A549 (cell line): ENCODE results near the gene MAGED2.

Source experiments
- MYC ChIP-seq: IDR thresholded peaks from 2 replicates; pipeline ENCODE4 v1.6.1; 2012; ENCODE audit warnings: mild to moderate bottlenecking, inconsistent platforms, low read length, improper control_type of control experiment, borderline replicate concordance
- POLR2A ChIP-seq: IDR thresholded peaks from 2 replicates; pipeline ENCODE4 v1.6.1; 2012; ENCODE audit warnings: mild to moderate bottlenecking, low read length
- RARB ChIP-seq: fragments of 250-450 bp; sonication (Bioruptor Pico); IDR thresholded peaks from 2 replicates; pipeline ENCODE4 v1.8.0; 2021; ENCODE audit warnings: mild to moderate bottlenecking, moderate library complexity
- ZFP36 ChIP-seq: fragments of 450-650 bp; IDR thresholded peaks from 2 replicates; pipeline ENCODE4 v1.6.1; 2014; ENCODE audit warnings: borderline replicate concordance; ENCODE audit not compliant: partially characterized antibody
- TF ChIP-seq, protein P1 (sequence below): fragments of >200 bp; sonication (Bioruptor Twin); formaldehyde crosslinking; IDR thresholded peaks from 3 replicates; pipeline ENCODE4 v1.5.1; 2016
- TF ChIP-seq, protein P2 (sequence below): fragments of 200-600 bp; sonication (generic); IDR thresholded peaks from 2 replicates; pipeline ENCODE4 v1.6.1; 2016; ENCODE audit warnings: antibody characterized with exemption, mild to moderate bottlenecking, moderate library complexity

DNA sequence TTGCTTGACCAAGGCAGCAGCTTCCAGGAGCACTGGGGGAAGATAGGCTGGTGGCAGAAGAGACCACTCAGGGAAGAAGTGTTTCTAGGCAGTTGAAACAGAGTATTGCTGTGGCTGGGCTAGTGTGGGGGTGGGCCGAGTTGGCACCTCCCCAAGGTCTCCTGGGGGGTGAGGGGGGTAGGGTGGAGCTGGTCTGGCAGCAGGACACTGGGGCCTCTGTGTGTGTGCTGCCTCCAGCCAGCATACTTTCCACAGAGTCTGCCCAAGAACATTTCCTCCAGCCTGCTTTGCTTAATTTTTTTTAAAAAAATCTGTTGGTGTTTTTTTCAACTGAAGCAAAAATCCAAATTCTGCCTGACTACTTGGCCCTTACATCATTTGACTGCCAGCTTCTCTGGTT, 13.5 kb upstream of the MAGED2 start:
- TF ChIP-seq, protein P1, sequence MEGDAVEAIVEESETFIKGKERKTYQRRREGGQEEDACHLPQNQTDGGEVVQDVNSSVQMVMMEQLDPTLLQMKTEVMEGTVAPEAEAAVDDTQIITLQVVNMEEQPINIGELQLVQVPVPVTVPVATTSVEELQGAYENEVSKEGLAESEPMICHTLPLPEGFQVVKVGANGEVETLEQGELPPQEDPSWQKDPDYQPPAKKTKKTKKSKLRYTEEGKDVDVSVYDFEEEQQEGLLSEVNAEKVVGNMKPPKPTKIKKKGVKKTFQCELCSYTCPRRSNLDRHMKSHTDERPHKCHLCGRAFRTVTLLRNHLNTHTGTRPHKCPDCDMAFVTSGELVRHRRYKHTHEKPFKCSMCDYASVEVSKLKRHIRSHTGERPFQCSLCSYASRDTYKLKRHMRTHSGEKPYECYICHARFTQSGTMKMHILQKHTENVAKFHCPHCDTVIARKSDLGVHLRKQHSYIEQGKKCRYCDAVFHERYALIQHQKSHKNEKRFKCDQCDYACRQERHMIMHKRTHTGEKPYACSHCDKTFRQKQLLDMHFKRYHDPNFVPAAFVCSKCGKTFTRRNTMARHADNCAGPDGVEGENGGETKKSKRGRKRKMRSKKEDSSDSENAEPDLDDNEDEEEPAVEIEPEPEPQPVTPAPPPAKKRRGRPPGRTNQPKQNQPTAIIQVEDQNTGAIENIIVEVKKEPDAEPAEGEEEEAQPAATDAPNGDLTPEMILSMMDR = no peak
- TF ChIP-seq MYC = no peak
- no peak for TF ChIP-seq RARB (CRISPR knock-in tag)
- no peak for TF ChIP-seq ZFP36
- TF ChIP-seq POLR2A = no peak
- TF ChIP-seq, protein P2, sequence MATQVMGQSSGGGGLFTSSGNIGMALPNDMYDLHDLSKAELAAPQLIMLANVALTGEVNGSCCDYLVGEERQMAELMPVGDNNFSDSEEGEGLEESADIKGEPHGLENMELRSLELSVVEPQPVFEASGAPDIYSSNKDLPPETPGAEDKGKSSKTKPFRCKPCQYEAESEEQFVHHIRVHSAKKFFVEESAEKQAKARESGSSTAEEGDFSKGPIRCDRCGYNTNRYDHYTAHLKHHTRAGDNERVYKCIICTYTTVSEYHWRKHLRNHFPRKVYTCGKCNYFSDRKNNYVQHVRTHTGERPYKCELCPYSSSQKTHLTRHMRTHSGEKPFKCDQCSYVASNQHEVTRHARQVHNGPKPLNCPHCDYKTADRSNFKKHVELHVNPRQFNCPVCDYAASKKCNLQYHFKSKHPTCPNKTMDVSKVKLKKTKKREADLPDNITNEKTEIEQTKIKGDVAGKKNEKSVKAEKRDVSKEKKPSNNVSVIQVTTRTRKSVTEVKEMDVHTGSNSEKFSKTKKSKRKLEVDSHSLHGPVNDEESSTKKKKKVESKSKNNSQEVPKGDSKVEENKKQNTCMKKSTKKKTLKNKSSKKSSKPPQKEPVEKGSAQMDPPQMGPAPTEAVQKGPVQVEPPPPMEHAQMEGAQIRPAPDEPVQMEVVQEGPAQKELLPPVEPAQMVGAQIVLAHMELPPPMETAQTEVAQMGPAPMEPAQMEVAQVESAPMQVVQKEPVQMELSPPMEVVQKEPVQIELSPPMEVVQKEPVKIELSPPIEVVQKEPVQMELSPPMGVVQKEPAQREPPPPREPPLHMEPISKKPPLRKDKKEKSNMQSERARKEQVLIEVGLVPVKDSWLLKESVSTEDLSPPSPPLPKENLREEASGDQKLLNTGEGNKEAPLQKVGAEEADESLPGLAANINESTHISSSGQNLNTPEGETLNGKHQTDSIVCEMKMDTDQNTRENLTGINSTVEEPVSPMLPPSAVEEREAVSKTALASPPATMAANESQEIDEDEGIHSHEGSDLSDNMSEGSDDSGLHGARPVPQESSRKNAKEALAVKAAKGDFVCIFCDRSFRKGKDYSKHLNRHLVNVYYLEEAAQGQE = no peak
